ENCODE results near the gene YJEFN3. TPM values are rescaled to one million over a fixed set of nuclear protein-coding genes. Genes with fewer than 3 reads are reported as not detected.

YJEFN3 gene
- total RNA-seq, 1 experiment from 2014 or later = 6.1 TPM

DNA sequence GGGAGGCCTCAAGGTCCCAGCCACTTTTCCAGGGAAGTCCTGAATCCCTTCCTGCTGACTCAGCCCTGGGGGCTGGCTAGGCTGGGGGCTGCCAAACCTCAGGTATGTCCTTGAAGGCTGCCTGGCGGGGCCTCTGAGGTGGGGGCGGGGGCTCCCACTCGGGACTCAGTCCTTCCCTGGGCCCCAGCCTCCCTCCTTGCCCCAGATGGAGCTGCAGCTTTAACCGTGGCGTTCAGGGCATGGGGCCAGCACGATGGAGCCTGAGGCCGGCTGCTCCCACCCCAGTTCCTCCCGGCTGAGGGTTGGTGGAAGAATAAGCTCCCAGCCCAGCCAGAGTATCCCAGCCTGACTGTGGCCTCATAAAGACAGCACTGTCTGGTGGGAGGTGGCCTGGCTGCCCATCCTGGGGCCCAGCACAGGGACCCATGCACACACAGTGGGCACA, 21.8 kb downstream of the YJEFN3 start:
- H3K4me1 ChIP-seq (ENCODE audit: control insufficient read depth, insufficient read depth, low read length) = no peaks in the 10 kb centered on the region
- H3K27me3 ChIP-seq (ENCODE audit: control insufficient read depth, insufficient read depth, low read length) = no peaks in the 10 kb centered on the region
- no peaks in the 10 kb centered on the region for H3K36me3 ChIP-seq (ENCODE audit: control insufficient read depth, insufficient read depth, low read length)
- DNase-seq (ENCODE audit: low read depth, low spot score) = no peak
- intact Hi-C loops (cut with micrococcal nuclease; ENCODE audit: unreplicated experiment) = no loop called here
- no peaks in the 10 kb centered on the region for H3K9me3 ChIP-seq (ENCODE audit: control insufficient read depth, insufficient read depth, low read depth, low read length)
- POLR2A ChIA-PET = no interaction called here
- no TSS peak for BruUV-seq (replicated peaks)
- no peak for TF ChIP-seq TCF7L2 (IDR thresholded peaks at IDR 0.05; ENCODE audit: low read depth, low read length)
- no peak for TF ChIP-seq POLR2AphosphoS5 (IDR thresholded peaks at IDR 0.05; ENCODE audit: low read depth, low read length)
- no peak for TF ChIP-seq CTCF (IDR thresholded peaks at IDR 0.05)
- no peak for TF ChIP-seq SIN3A (IDR thresholded peaks at IDR 0.05; ENCODE audit: borderline replicate concordance, insufficient read depth, low read depth, low read length)
- TF ChIP-seq, protein P1, sequence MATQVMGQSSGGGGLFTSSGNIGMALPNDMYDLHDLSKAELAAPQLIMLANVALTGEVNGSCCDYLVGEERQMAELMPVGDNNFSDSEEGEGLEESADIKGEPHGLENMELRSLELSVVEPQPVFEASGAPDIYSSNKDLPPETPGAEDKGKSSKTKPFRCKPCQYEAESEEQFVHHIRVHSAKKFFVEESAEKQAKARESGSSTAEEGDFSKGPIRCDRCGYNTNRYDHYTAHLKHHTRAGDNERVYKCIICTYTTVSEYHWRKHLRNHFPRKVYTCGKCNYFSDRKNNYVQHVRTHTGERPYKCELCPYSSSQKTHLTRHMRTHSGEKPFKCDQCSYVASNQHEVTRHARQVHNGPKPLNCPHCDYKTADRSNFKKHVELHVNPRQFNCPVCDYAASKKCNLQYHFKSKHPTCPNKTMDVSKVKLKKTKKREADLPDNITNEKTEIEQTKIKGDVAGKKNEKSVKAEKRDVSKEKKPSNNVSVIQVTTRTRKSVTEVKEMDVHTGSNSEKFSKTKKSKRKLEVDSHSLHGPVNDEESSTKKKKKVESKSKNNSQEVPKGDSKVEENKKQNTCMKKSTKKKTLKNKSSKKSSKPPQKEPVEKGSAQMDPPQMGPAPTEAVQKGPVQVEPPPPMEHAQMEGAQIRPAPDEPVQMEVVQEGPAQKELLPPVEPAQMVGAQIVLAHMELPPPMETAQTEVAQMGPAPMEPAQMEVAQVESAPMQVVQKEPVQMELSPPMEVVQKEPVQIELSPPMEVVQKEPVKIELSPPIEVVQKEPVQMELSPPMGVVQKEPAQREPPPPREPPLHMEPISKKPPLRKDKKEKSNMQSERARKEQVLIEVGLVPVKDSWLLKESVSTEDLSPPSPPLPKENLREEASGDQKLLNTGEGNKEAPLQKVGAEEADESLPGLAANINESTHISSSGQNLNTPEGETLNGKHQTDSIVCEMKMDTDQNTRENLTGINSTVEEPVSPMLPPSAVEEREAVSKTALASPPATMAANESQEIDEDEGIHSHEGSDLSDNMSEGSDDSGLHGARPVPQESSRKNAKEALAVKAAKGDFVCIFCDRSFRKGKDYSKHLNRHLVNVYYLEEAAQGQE (IDR thresholded peaks at IDR 0.05; ENCODE audit: insufficient read depth in 1 of 2, low read depth in 2 of 2, low read length in 1 of 2) = no peak
- no peak; the same call in 1 of the 2 replicates for ATAC-seq
- CTCF ChIA-PET = no interaction called here
- H3K4me3 ChIP-seq (ENCODE audit: low read depth in 2 of 2, low read length in 2 of 2) = no peak overlapping the region
- in situ Hi-C loops (cut with HindIII; ENCODE audit: low pct_unique_long_range_greater_than_20kb, low sequenced_read_pairs) = no loop called here
- no peak overlapping the region for H3K27ac ChIP-seq (ENCODE audit: low read length)

DNA sequence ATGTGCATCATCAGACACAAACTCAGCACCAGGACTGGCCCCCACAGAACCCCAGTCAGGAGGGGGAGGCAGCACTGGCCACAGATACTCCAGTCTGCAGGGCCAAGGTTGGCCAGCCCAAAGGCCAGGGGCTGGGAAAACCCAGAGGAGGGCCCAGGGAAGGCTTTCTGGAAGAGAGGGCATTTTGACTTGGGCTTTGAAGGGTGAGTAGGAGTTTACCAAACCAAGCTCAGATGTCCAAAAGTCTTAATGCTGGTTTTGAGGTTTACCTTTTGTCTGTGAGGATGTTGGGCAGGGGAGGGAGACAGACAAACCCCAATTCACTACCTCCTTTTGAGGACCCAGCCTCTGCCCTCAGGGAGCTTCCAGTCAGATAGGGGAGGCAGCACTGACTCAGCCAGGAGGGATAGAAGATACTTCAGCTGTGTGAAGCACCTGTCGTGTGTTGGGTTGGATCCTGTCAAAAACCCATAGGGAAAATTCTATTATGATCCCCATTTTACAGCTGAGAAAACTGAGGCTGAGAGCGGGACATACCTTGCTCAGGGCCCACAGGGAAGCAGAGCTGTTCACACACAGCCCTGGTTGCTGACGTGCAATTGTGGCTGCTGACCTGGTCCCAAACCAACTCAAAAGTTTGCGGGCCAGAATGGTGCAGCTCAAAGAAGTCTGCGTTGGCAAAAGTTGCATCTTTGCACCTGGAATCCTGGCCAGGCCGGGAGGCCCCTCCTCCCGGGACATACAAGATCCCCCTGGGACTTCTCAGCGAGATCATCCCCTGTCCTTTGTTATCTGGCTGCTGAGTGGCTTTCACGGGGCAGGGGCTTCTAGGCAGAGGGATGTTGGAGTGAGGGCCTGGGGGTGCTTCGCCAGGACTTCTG, 22.5 kb downstream of the YJEFN3 start:
- no TSS peak for BruUV-seq (replicated peaks)
- Histone ChIP-seq H3K36me3 (ENCODE audit: control insufficient read depth, insufficient read depth, low read length) (no peaks in the 10 kb centered on the region), H3K4me3 (ENCODE audit: low read depth in 2 of 2, low read length in 2 of 2) (no peak overlapping the region), H3K9me3 (ENCODE audit: control insufficient read depth, insufficient read depth, low read depth, low read length) (no peaks in the 10 kb centered on the region), H3K27ac (ENCODE audit: low read length) (no peak overlapping the region), H3K4me1 (ENCODE audit: control insufficient read depth, insufficient read depth, low read length) (no peaks in the 10 kb centered on the region), H3K27me3 (ENCODE audit: control insufficient read depth, insufficient read depth, low read length) (no peaks in the 10 kb centered on the region)
- POLR2A ChIA-PET = no interaction called here
- CTCF ChIA-PET = interaction anchor here (0.7 to 1.6 kb wide), 2 partner anchors 8 to 19 kb away, joined by 3 read pairs; no protein-coding TSS in a partner anchor
- no peak for ATAC-seq
- TF ChIP-seq TCF7L2 (IDR thresholded peaks at IDR 0.05; ENCODE audit: low read depth, low read length) (no peak), CTCF (IDR thresholded peaks at IDR 0.05) (no peak), POLR2AphosphoS5 (IDR thresholded peaks at IDR 0.05; ENCODE audit: low read depth, low read length) (no peak), SIN3A (IDR thresholded peaks at IDR 0.05; ENCODE audit: borderline replicate concordance, insufficient read depth, low read depth, low read length) (no peak)
- TF ChIP-seq, protein P1 (IDR thresholded peaks at IDR 0.05; ENCODE audit: insufficient read depth in 1 of 2, low read depth in 2 of 2, low read length in 1 of 2) = no peak
- intact Hi-C loops (cut with micrococcal nuclease; ENCODE audit: unreplicated experiment) = no loop called here
- no peak for DNase-seq (ENCODE audit: low read depth, low spot score)
- in situ Hi-C loops (cut with HindIII; ENCODE audit: low pct_unique_long_range_greater_than_20kb, low sequenced_read_pairs) = no loop called here
